Esophagus squamous epithelium (tissue), 4 donors: Measurements from ENCODE around the gene SPOCD1.

Experiments used
- POLR2A ChIP-seq, 4 donors: fragments of 450-650 bp; IDR thresholded peaks; one replicate each; pipeline ENCODE4 v1.6.1; 2017; ENCODE audit warnings: antibody characterized with exemption in 4 of 4, mild to moderate bottlenecking in 4 of 4, moderate library complexity in 3 of 4
- TF ChIP-seq, protein P1 (sequence below), 6 experiments: fragments of 450-650 bp in 4 of 6; fragments of 200-600 bp in 2 of 6; sonication (generic) in 2 of 6; IDR thresholded peaks; one replicate each; pipeline ENCODE4 v1.5.1; 2016 to 2019; ENCODE audit warnings: antibody characterized with exemption in 6 of 6, mild to moderate bottlenecking in 4 of 6, moderate library complexity in 4 of 6

DNA sequence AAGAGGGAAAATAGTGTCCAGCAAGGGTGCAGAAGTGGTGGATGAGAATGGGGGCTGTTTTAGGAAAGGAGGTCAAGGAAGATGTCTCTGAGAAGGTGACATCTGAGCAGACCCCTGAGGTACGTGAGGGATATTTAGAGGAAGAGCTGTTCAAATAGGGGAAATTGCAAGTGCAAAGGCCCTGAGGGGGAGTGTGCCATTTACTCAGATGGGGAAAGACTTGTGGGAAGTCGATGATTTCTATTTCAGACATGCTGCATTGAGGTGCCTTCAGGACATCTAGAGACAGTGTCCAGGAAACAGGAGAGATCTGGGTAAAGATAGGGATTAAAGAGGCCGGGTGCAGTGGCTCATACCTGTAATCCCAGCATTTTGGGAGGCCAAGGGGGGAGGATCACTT is 41.3 kb downstream of the SPOCD1 start:
- TF ChIP-seq, protein P1, sequence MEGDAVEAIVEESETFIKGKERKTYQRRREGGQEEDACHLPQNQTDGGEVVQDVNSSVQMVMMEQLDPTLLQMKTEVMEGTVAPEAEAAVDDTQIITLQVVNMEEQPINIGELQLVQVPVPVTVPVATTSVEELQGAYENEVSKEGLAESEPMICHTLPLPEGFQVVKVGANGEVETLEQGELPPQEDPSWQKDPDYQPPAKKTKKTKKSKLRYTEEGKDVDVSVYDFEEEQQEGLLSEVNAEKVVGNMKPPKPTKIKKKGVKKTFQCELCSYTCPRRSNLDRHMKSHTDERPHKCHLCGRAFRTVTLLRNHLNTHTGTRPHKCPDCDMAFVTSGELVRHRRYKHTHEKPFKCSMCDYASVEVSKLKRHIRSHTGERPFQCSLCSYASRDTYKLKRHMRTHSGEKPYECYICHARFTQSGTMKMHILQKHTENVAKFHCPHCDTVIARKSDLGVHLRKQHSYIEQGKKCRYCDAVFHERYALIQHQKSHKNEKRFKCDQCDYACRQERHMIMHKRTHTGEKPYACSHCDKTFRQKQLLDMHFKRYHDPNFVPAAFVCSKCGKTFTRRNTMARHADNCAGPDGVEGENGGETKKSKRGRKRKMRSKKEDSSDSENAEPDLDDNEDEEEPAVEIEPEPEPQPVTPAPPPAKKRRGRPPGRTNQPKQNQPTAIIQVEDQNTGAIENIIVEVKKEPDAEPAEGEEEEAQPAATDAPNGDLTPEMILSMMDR (IDR thresholded peaks at IDR 0.05): no peak
- TF ChIP-seq POLR2A (IDR thresholded peaks at IDR 0.05): no peak
